SK-N-SH (cell line): ENCODE data around the gene COL28A1. TPM values are rescaled to one million over a fixed set of nuclear protein-coding genes. Genes with fewer than 3 reads are reported as not detected.
A peak's percentile ranks its signal among the peaks of the same experiment; 100 is the strongest.

Experiments used
- CTCF ChIA-PET: fragments of 300-600, 350-600 bp; formaldehyde crosslinking; extraction: SDS; loops from one replicate; lab custom pipeline; 2021; lab: Yijun Ruan, JAX
- POLR2A ChIA-PET: fragments of 350-600 bp; sonication (Branson Sonifier 250); formaldehyde crosslinking; extraction: SDS; loops from one replicate; lab custom pipeline; 2020; ENCODE audit warnings: antibody characterized with exemption, inconsistent platforms; lab: Yijun Ruan, JAX
- DNase-seq: peaks from one replicate; pipeline ENCODE4 v3.0.0; 2012
- H2AFZ ChIP-seq: fragments of 200-600 bp; sonication (generic); 2 replicates; pipeline ENCODE4 v1.8.1; 2016; ENCODE audit warnings: antibody characterized with exemption, mild to moderate bottlenecking, low read depth
- H3F3A ChIP-seq: fragments of 200-600 bp; sonication (generic); replicated peaks from 2 replicates; pipeline ENCODE3; 2016; ENCODE audit warnings: antibody characterized with exemption, mild to moderate bottlenecking; ENCODE audit not compliant: insufficient read depth
- H3K27ac ChIP-seq, 2 experiments: fragments of 200-500 bp in 1 of 2; fragments of 200-600 bp in 1 of 2; sonication (Bioruptor generic) in 1 of 2; sonication (generic), shearing (Covaris generic) in 1 of 2; 2 replicates each; pipeline versions ENCODE4 v1.5.1 to v1.6.1; 2014 to 2016; ENCODE audit warnings: low read depth in 2 of 2, inconsistent platforms in 1 of 2, low read length in 1 of 2, mild to moderate bottlenecking in 1 of 2, mixed read lengths in 1 of 2
- H3K27me3 ChIP-seq: fragments of 200-600 bp; sonication (generic), shearing (Covaris generic); 2 replicates; pipeline ENCODE4 v1.6.1; 2016; ENCODE audit warnings: mixed run types; ENCODE audit not compliant: insufficient read depth
- H3K36me3 ChIP-seq, 2 experiments: fragments of 200-500 bp in 1 of 2; fragments of 200-600 bp in 1 of 2; sonication (Bioruptor generic) in 1 of 2; sonication (generic) in 1 of 2; replicated peaks in 1 of 2; 2 replicates each; pipeline versions ENCODE3 to v1.5.1; 2014 to 2016; ENCODE audit warnings: low read length in 1 of 2, mild to moderate bottlenecking in 1 of 2; ENCODE audit not compliant: insufficient read depth in 2 of 2, control insufficient read depth in 1 of 2
- H3K4me1 ChIP-seq, 2 experiments: fragments of 200-500 bp in 1 of 2; fragments of 200-600 bp in 1 of 2; sonication (Bioruptor generic) in 1 of 2; sonication (generic), shearing (Covaris generic) in 1 of 2; 2 replicates each; pipeline versions ENCODE4 v1.5.1 to v1.6.1; 2014 to 2016; ENCODE audit warnings: low read depth in 1 of 2, low read length in 1 of 2, mixed run types in 1 of 2; ENCODE audit not compliant: insufficient read depth in 2 of 2, control insufficient read depth in 1 of 2
- H3K4me2 ChIP-seq: fragments of 200-600 bp; sonication (generic), shearing (Covaris generic); 2 replicates; pipeline ENCODE4 v1.6.1; 2017; ENCODE audit warnings: mixed run types
- H3K4me3 ChIP-seq, 2 experiments: fragments of 200-500 bp in 1 of 2; fragments of 200-600 bp in 1 of 2; sonication (Bioruptor generic) in 1 of 2; sonication (generic), shearing (Covaris generic) in 1 of 2; 2 replicates each; pipeline versions ENCODE4 v1.5.1 to v1.8.1; 2014 to 2016; ENCODE audit warnings: low read depth in 2 of 2, inconsistent platforms in 1 of 2, low read length in 1 of 2, mild to moderate bottlenecking in 1 of 2, mixed read lengths in 1 of 2, moderate library complexity in 1 of 2
- H3K79me2 ChIP-seq: fragments of 200-600 bp; sonication (generic); 2 replicates; pipeline ENCODE4 v1.8.1; 2017; ENCODE audit warnings: mild to moderate bottlenecking; ENCODE audit not compliant: insufficient read depth
- H3K9ac ChIP-seq: fragments of 200-600 bp; sonication (generic); 2 replicates; pipeline ENCODE4 v1.6.1; 2017; ENCODE audit warnings: mixed run types
- H3K9me2 ChIP-seq: fragments of 200-600 bp; sonication (generic); 2 replicates; pipeline ENCODE4 v1.6.1; 2017; ENCODE audit warnings: mixed run types
- H3K9me3 ChIP-seq: fragments of 200-600 bp; sonication (generic); 2 replicates; pipeline ENCODE4 v1.6.1; 2017; ENCODE audit warnings: mixed run types, mild to moderate bottlenecking, moderate library complexity
- H4K20me1 ChIP-seq: fragments of 200-600 bp; sonication (generic); 2 replicates; pipeline ENCODE4 v1.6.1; 2017; ENCODE audit warnings: mild to moderate bottlenecking, mixed run types; ENCODE audit not compliant: insufficient read depth
- CTCF ChIP-seq: fragments of 200-600 bp; sonication (generic); IDR thresholded peaks from 2 replicates; pipeline ENCODE4 v1.6.1; 2017; ENCODE audit warnings: antibody characterized with exemption, mild to moderate bottlenecking, moderate library complexity
- ELF1 ChIP-seq: IDR thresholded peaks from 2 replicates; pipeline ENCODE4 v1.4.0; 2012
- EZH2phosphoT487 ChIP-seq: fragments of 200-600 bp; sonication (generic); IDR thresholded peaks from 2 replicates; pipeline ENCODE4 v1.6.1; 2017; ENCODE audit warnings: low read depth, mixed run types, mild to moderate bottlenecking, antibody characterized with exemption, moderate library complexity, borderline replicate concordance
- FOSL2 ChIP-seq: IDR thresholded peaks from 2 replicates; pipeline ENCODE4 v1.4.0; 2012; ENCODE audit warnings: low read depth, mild to moderate bottlenecking, moderate library complexity, borderline replicate concordance
- FOXJ3 ChIP-seq: sonication (generic); formaldehyde crosslinking; IDR thresholded peaks from 2 replicates; pipeline ENCODE4 v1.5.1; 2020; ENCODE audit warnings: mild to moderate bottlenecking, missing genetic modification reagents
- GABPA ChIP-seq: IDR thresholded peaks from 2 replicates; pipeline ENCODE4 v1.4.0; 2012; ENCODE audit warnings: low read depth, mild to moderate bottlenecking
- GATA2 ChIP-seq: sonication (generic); formaldehyde crosslinking; IDR thresholded peaks from 2 replicates; pipeline ENCODE4 v1.5.0; 2020; ENCODE audit warnings: mild to moderate bottlenecking, missing genetic modification reagents
- NFIC ChIP-seq: IDR thresholded peaks from 2 replicates; pipeline ENCODE4 v1.4.0; 2012; ENCODE audit warnings: borderline replicate concordance
- NRF1 ChIP-seq: IDR thresholded peaks from 2 replicates; pipeline ENCODE4 v1.6.1; 2012; ENCODE audit warnings: low read depth, mild to moderate bottlenecking, low read length
- POLR2AphosphoS5 ChIP-seq: IDR thresholded peaks from 2 replicates; pipeline ENCODE4 v1.6.1; 2012; ENCODE audit warnings: low read depth, low read length
- RAD21 ChIP-seq: IDR thresholded peaks from 2 replicates; pipeline ENCODE4 v1.6.1; 2012; ENCODE audit warnings: mild to moderate bottlenecking, low read length
- RCOR1 ChIP-seq: fragments of 150-350 bp; IDR thresholded peaks from 2 replicates; pipeline ENCODE4 v1.6.1; 2017; ENCODE audit warnings: antibody characterized with exemption, low read length
- RFX5 ChIP-seq: IDR thresholded peaks from 2 replicates; pipeline ENCODE4 v1.6.1; 2012; ENCODE audit warnings: mild to moderate bottlenecking, improper control_type of control experiment, low read length
- SIN3A ChIP-seq: IDR thresholded peaks from 2 replicates; pipeline ENCODE4 v1.6.1; 2012; ENCODE audit warnings: low read depth, mild to moderate bottlenecking, low read length, moderate library complexity, borderline replicate concordance
- SMC3 ChIP-seq: IDR thresholded peaks from 2 replicates; pipeline ENCODE4 v1.6.1; 2012; ENCODE audit warnings: low read depth, low read length, improper control_type of control experiment
- TAF1 ChIP-seq: IDR thresholded peaks from 2 replicates; pipeline ENCODE4 v1.6.1; 2012; ENCODE audit warnings: low read depth, mild to moderate bottlenecking, low read length, moderate library complexity, borderline replicate concordance
- USF1 ChIP-seq: IDR thresholded peaks from 2 replicates; pipeline ENCODE4 v1.4.0; 2012; ENCODE audit warnings: low read depth, borderline replicate concordance
- USF2 ChIP-seq: fragments of 150-350 bp; IDR thresholded peaks from 2 replicates; pipeline ENCODE4 v1.6.1; 2017; ENCODE audit warnings: antibody characterized with exemption, low read length, low read depth, borderline replicate concordance
- WGBS: methylation state at CpG from one replicate; pipeline ENCODE4 v1.1.6; 2017; ENCODE audit warnings: low lambda C conversion rate; 5-methylcytosine and 5-hydroxymethylcytosine counted together
- polyA plus RNA-seq, 3 experiments: library from polyadenylated mRNA; depleted of rRNA; stranded (reverse); fragments of >200 nt; gene quantifications; 2 replicates each; pipeline ENCODE4 v1.2.3, GENCODE V29; 2012
- TF ChIP-seq, protein P1 (sequence below): IDR thresholded peaks from 2 replicates; pipeline ENCODE4 v1.4.0; 2012; ENCODE audit warnings: low read depth
- TF ChIP-seq, protein P2 (sequence below): IDR thresholded peaks from 2 replicates; pipeline ENCODE4 v1.6.1; 2012; ENCODE audit warnings: mild to moderate bottlenecking, low read depth, low read length, moderate library complexity

The COL28A1 gene
- polyA plus RNA-seq, 1 of the 3 experiments (the other 2 are of a cell fraction) = not detected

GRCh38 chr7:7331523-7331922, 204.2 kb downstream of the COL28A1 start:
- Histone ChIP-seq H3K4me3 (no peak overlapping the region), H2AFZ (no peak overlapping the region), H3K79me2 (no peaks in the 10 kb centered on the region), H3K9ac (no peak overlapping the region), H3K4me1 (peaks cover 0 to 25% of the 10 kb centered on the region in 2 experiments; a peak in 2 of 4 replicates), H3K36me3 (no peaks in the 10 kb centered on the region), H4K20me1 (no peaks in the 10 kb centered on the region), H3F3A (no peaks in the 10 kb centered on the region), H3K27ac (peak overlapping the region in 1 of 2 experiments; percentile 67; a peak in 2 of 4 replicates), H3K27me3 (no peaks in the 10 kb centered on the region), H3K4me2 (no peak overlapping the region), H3K9me3 (no peaks in the 10 kb centered on the region), H3K9me2 (no peaks in the 10 kb centered on the region)
- TF ChIP-seq GABPA = no peak
- TF ChIP-seq SIN3A = no peak
- no peak for TF ChIP-seq USF1
- no peak for TF ChIP-seq SMC3
- no peak for TF ChIP-seq EZH2phosphoT487
- no peak for TF ChIP-seq NRF1
- no peak for TF ChIP-seq RAD21
- TF ChIP-seq USF2 = no peak
- no peak for TF ChIP-seq RCOR1
- CTCF ChIA-PET = no interaction called here
- WGBS = 35% methylated on average over 4 of the region's 4 CpGs
- DNase-seq = no peak
- POLR2A ChIA-PET = no interaction called here

DNA sequence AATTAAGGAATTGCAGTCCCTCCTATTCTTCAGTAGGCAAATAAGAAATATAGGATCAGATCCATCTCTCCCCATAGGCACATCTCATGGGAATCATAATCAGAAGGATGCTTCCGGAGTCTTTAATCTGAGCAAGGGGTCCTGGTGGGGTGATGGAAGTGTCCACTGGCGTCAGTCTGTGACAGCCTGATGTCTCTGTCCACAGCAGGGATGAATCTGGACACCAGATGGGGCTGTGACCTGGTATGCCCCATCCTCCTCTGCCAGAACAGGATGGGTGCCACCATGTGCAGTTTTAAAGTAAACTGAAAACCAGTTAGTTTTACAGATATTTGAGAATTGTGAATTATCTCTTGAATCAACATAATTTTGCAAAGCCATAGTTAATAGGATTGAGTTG, 204.7 kb downstream of the COL28A1 start:
- H3K9me2 ChIP-seq = no peaks in the 10 kb centered on the region
- ChIA-PET CTCF (interaction anchor here (0.8 to 2.0 kb wide), 9 partner anchors 8 to 209 kb away, joined by 3 to 7 read pairs (median 3); no protein-coding TSS in a partner anchor), POLR2A (no interaction called here)
- H3K4me2 ChIP-seq = no peak overlapping the region
- no peak overlapping the region for H2AFZ ChIP-seq
- H3K27me3 ChIP-seq = no peaks in the 10 kb centered on the region
- H4K20me1 ChIP-seq = no peaks in the 10 kb centered on the region
- H3K4me1 ChIP-seq = peaks cover 0 to 25% of the 10 kb centered on the region in 2 experiments; a peak in 2 of 4 replicates
- H3K79me2 ChIP-seq = no peaks in the 10 kb centered on the region
- H3F3A ChIP-seq = no peaks in the 10 kb centered on the region
- no peak overlapping the region for H3K4me3 ChIP-seq
- H3K27ac ChIP-seq = peak overlapping the region in 1 of 2 experiments; percentile 67; a peak in 2 of 4 replicates
- no peaks in the 10 kb centered on the region for H3K9me3 ChIP-seq
- 5% methylated on average over 2 of the region's 2 CpGs for WGBS
- H3K9ac ChIP-seq = no peak overlapping the region
- DNase-seq = peak; percentile 75
- H3K36me3 ChIP-seq = no peaks in the 10 kb centered on the region
- TF ChIP-seq GATA2 (CRISPR knock-in tag) (peak; percentile 45), SMC3 (no peak), CTCF (peak; percentile 17; the same call in 1 of the 2 replicates), POLR2AphosphoS5 (no peak), FOSL2 (no peak), NRF1 (no peak), ELF1 (no peak), RAD21 (peak; percentile 49), TAF1 (no peak), RFX5 (no peak), NFIC (no peak), FOXJ3 (peak; percentile 70; the same call in 1 of the 2 replicates)
- TF ChIP-seq, protein P1, sequence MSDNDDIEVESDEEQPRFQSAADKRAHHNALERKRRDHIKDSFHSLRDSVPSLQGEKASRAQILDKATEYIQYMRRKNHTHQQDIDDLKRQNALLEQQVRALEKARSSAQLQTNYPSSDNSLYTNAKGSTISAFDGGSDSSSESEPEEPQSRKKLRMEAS = no peak
- TF ChIP-seq, protein P2, sequence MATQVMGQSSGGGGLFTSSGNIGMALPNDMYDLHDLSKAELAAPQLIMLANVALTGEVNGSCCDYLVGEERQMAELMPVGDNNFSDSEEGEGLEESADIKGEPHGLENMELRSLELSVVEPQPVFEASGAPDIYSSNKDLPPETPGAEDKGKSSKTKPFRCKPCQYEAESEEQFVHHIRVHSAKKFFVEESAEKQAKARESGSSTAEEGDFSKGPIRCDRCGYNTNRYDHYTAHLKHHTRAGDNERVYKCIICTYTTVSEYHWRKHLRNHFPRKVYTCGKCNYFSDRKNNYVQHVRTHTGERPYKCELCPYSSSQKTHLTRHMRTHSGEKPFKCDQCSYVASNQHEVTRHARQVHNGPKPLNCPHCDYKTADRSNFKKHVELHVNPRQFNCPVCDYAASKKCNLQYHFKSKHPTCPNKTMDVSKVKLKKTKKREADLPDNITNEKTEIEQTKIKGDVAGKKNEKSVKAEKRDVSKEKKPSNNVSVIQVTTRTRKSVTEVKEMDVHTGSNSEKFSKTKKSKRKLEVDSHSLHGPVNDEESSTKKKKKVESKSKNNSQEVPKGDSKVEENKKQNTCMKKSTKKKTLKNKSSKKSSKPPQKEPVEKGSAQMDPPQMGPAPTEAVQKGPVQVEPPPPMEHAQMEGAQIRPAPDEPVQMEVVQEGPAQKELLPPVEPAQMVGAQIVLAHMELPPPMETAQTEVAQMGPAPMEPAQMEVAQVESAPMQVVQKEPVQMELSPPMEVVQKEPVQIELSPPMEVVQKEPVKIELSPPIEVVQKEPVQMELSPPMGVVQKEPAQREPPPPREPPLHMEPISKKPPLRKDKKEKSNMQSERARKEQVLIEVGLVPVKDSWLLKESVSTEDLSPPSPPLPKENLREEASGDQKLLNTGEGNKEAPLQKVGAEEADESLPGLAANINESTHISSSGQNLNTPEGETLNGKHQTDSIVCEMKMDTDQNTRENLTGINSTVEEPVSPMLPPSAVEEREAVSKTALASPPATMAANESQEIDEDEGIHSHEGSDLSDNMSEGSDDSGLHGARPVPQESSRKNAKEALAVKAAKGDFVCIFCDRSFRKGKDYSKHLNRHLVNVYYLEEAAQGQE = no peak
